Brain microvascular endothelial cell (primary cell): ENCODE measurements around the gene CDK14.

ENCODE experiments used
- DNase-seq: peaks from one replicate; pipeline ENCODE4 v3.0.0-alpha.2; 2020
- H3K27ac ChIP-seq: fragments of 250-450 bp; sonication (Bioruptor Pico); 2 replicates; pipeline ENCODE4 v1.5.1; 2020; ENCODE audit warnings: mild to moderate bottlenecking, moderate library complexity
- H3K27me3 ChIP-seq: fragments of 250-450 bp; sonication (Bioruptor Pico); replicated peaks from 2 replicates; pipeline ENCODE4 v1.5.1; 2020; ENCODE audit warnings: mild to moderate bottlenecking
- H3K36me3 ChIP-seq: fragments of 250-450 bp; sonication (Bioruptor Pico); replicated peaks from 2 replicates; pipeline ENCODE4 v1.5.1; 2020; ENCODE audit warnings: mild to moderate bottlenecking
- H3K4me3 ChIP-seq: 2 replicates; pipeline ENCODE4 v1.5.1; 2011; ENCODE audit warnings: low read depth, mild to moderate bottlenecking, control low read depth, low read length, moderate library complexity
- CTCF ChIP-seq: IDR thresholded peaks from 2 replicates; pipeline ENCODE4 v1.5.1; 2011; ENCODE audit warnings: low read depth, mild to moderate bottlenecking, moderate library complexity, low read length, control low read depth, inconsistent platforms; ENCODE audit errors: missing control alignments
- in situ Hi-C: cut with HindIII; loops from 2 replicates; pipeline ENCODE4 v1.10.0; 2017; ENCODE audit warnings: low sequenced_read_pairs, low pct_ligation_motif_present

The CDK14 gene

GRCh38 chr7:90564455-90564854, 31.7 kb upstream of the CDK14 start:
- no peak overlapping the region for H3K4me3 ChIP-seq
- in situ Hi-C loops, result no loop called here
- no peak for DNase-seq
- no peak overlapping the region for H3K27ac ChIP-seq
- no peaks in the 10 kb centered on the region for H3K27me3 ChIP-seq
- H3K36me3 ChIP-seq, result no peaks in the 10 kb centered on the region
- TF ChIP-seq CTCF, result no peak

GRCh38 chr7:90568213-90568612, 27.9 kb upstream of the CDK14 start:
- no peaks in the 10 kb centered on the region for H3K27me3 ChIP-seq
- no peak overlapping the region for H3K4me3 ChIP-seq
- TF ChIP-seq CTCF, result no peak
- no peak overlapping the region for H3K27ac ChIP-seq
- in situ Hi-C loops, result no loop called here
- H3K36me3 ChIP-seq, result no peaks in the 10 kb centered on the region
- DNase-seq, result peak; percentile 6

- DNase-seq, result no peak
- Histone ChIP-seq H3K27ac (no peak overlapping the region), H3K27me3 (no peaks in the 10 kb centered on the region), H3K36me3 (no peaks in the 10 kb centered on the region), H3K4me3 (no peak overlapping the region)
- in situ Hi-C loops, result no loop called here
- TF ChIP-seq CTCF, result no peak
These were observed 26.8 kb upstream of the CDK14 start for GRCh38 chr7:90569368-90569767.

- no peak for TF ChIP-seq CTCF
- Histone ChIP-seq H3K27ac (no peak overlapping the region), H3K36me3 (no peaks in the 10 kb centered on the region), H3K4me3 (no peak overlapping the region), H3K27me3 (no peaks in the 10 kb centered on the region)
- peak; percentile 33 for DNase-seq
- in situ Hi-C loops, result no loop called here
These were observed 25.7 kb upstream of the CDK14 start for GRCh38 chr7:90570373-90570959.

GRCh38 chr7:90574146-90574819, 21.8 kb upstream of the CDK14 start:
- in situ Hi-C loops, result no loop called here
- Histone ChIP-seq H3K27me3 (no peaks in the 10 kb centered on the region), H3K36me3 (no peaks in the 10 kb centered on the region), H3K27ac (peak overlapping the region; percentile 11), H3K4me3 (no peak overlapping the region)
- peak; percentile 63 for DNase-seq
- TF ChIP-seq CTCF, result no peak

GRCh38 chr7:90574820-90575187, 21.3 kb upstream of the CDK14 start:
- DNase-seq, result no peak
- no peak overlapping the region for H3K27ac ChIP-seq
- H3K27me3 ChIP-seq, result no peaks in the 10 kb centered on the region
- in situ Hi-C loops, result no loop called here
- TF ChIP-seq CTCF, result no peak
- no peak overlapping the region for H3K4me3 ChIP-seq
- H3K36me3 ChIP-seq, result no peaks in the 10 kb centered on the region
